GM12865 (cell line): ENCODE results near the gene C11orf54.
"Not testable (repeated sequence)": the region's sequence is repeated elsewhere in the genome, so short reads cannot be mapped to it uniquely, and the experiment has no call there.

ENCODE experiments used
- DNase-seq: peaks from one replicate; pipeline ENCODE4 v3.0.0; 2010; ENCODE audit warnings: low read depth
- H3K4me3 ChIP-seq: 2 replicates; pipeline ENCODE4 v1.5.1; 2011; ENCODE audit warnings: mild to moderate bottlenecking, low read depth, low read length, control low read depth
- TF ChIP-seq, protein P1 (sequence below): IDR thresholded peaks from 2 replicates; pipeline ENCODE4 v1.5.1; 2011; ENCODE audit warnings: low read length, control low read depth, low read depth, inconsistent platforms; ENCODE audit not compliant: insufficient read depth; ENCODE audit errors: missing control alignments

The C11orf54 gene

DNA sequence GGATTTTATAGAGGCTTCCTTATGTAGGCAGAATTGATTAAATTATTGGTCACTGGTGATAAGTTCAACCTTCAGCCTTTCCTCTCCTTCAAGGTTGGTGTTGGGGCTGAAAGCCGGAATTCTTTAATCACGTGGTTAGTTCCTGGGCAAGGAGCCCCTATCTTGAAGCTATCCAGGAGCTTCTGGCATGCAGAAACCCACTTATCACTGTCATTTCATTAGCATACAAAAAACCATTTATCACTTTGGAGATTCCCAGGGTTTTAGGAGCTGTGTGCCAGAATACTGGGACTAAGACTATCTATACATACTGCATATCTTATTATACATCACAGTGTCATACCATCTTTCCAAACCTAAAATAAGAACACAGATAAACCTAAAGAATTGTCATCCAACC lies 24.1 kb downstream of the C11orf54 start:
- H3K4me3 ChIP-seq, result no peak overlapping the region
- TF ChIP-seq, protein P1, sequence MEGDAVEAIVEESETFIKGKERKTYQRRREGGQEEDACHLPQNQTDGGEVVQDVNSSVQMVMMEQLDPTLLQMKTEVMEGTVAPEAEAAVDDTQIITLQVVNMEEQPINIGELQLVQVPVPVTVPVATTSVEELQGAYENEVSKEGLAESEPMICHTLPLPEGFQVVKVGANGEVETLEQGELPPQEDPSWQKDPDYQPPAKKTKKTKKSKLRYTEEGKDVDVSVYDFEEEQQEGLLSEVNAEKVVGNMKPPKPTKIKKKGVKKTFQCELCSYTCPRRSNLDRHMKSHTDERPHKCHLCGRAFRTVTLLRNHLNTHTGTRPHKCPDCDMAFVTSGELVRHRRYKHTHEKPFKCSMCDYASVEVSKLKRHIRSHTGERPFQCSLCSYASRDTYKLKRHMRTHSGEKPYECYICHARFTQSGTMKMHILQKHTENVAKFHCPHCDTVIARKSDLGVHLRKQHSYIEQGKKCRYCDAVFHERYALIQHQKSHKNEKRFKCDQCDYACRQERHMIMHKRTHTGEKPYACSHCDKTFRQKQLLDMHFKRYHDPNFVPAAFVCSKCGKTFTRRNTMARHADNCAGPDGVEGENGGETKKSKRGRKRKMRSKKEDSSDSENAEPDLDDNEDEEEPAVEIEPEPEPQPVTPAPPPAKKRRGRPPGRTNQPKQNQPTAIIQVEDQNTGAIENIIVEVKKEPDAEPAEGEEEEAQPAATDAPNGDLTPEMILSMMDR, result no peak
- no peak for DNase-seq

DNA sequence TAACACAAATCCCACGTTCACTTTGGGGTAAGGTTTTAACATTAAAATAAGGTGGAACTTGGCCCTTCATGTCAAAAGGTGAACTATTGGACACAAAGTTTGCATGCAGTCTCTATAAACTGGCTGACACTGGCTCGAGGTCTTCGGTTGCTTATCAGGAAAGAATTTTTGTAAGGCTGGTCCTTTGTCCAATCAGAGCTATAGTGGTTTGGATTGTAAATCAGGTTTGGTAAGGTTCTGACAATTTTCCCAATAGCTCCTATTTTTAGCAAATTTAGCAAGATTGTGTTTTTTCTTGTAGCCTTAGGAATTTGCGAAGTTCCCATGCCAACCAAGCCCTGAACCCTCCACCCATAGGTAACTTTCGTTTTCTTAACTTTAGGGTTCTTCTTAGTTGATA lies 25.0 kb downstream of the C11orf54 start:
- DNase-seq, result no peak

DNA sequence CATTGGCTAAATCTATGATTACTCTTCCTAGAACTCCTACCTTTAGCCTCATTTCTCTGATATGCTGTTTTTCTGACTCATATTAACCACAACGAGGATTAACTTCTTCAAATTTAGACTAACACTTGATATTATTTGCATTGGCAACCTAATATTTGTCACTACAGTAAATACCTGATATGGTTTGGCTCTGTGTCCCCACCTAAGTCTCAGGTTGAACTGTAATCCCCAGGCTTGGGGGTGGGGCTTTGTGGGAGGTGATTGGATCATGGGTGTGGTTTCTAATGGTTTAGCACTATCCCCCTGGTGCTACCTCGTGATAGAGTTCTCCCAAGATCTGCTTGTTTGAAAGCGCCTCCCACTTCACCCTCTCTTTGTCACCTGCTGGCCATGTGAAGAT lies 25.5 kb downstream of the C11orf54 start:
- DNase-seq, result no peak
- TF ChIP-seq, protein P1, result no peak
- H3K4me3 ChIP-seq, result no peak overlapping the region

More for the DNA sequence above, 25.0 kb downstream of the C11orf54 start:
- H3K4me3 ChIP-seq, result no peak overlapping the region
- TF ChIP-seq, protein P1, result no peak

DNA sequence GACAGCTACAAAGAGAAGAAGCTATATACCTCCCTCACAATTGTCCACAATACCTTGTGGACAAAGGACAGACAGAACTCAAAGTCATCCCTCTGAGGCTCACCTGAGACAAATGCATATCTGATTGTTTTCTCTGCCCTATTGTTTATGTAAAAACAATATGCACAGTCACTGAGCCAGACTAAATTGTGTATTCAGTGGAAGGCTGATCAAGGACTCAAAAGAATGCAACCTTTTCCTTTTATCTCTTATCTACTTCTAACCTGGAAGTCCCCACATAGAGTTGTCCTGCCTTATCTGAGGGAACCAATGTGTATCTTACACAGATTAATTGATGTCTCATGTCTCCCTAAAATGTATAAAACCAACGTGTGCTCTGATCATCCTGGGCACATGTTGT lies 28.7 kb downstream of the C11orf54 start:
- no peak for DNase-seq
- TF ChIP-seq, protein P1, result no peak
- no peak overlapping the region for H3K4me3 ChIP-seq

DNA sequence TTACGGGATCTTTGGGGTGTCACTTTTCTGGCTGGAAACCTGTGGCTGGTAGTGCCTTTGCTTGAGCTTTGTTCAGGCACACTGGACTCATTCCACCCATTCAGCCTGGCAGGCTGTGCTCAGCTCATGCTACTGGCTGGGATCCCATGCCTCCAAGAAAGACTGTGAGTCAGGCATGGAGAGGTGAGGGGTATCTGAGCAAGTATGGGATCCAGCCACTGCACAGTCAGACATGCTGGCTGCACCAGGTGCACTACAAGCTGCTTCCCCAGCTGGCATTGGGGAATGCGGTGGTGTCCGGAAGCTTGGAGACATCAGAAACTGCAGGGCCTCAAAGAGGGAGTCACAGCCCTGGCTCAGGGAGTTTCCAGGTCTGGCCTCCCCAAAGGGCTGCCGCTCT lies 30.7 kb downstream of the C11orf54 start:
- TF ChIP-seq, protein P1, result no peak
- DNase-seq, result no peak
- H3K4me3 ChIP-seq, result no peak overlapping the region

DNA sequence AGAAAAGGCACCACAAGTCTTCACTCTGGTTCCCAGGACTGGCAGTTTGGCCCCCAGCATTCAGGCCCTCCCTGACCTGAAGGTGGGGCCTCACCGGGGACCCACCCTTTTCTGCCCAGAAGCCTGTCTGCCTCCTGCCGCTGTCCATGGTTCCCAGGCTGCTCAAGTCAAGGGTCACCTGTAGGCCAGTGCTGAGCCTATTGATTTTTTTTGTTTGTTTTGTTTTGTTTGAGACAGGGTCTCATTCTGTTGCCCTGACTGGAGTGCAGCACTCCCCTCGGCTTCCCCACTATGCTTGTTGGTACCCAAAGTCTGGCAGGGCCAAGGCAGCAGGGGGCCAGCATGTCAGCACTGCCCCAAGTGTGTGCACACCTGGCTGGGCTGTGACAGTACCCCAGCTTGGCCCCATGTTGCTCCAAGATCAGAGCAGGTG lies 31.6 kb downstream of the C11orf54 start:
- DNase-seq, result no peak
- TF ChIP-seq, protein P1, result no peak
- no peak overlapping the region for H3K4me3 ChIP-seq

DNA sequence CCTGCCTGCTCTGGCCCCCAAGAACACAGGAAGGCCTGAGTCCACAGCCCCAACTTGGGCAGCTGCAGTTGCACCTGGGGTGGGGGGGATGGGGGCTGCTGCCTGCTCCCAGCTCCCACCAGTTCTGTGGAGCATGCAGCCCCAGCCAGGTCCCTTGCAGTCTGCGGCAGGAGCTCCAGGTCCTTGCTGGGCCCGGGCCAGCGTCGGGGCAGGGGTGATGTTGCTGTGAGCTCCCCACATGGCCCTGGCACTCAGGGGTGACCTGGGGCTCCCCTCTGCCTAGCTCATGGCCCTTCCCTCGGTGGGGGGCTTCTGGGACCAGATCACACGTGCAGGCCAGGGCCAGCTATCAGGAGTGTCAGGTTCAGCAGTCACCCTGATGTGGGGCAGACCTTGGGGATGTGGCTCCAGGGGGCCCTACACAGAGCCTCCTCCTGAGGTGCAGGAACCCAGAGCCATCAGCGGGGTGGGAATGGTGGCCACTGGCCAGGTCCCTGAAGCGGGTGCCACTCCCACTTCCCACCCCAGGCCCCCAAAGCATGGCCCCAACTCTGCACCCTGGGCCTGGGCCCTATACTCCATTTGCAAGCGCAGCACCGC lies 32.2 kb downstream of the C11orf54 start:
- no peak overlapping the region for H3K4me3 ChIP-seq
- DNase-seq, result no peak
- TF ChIP-seq, protein P1, result no peak

DNA sequence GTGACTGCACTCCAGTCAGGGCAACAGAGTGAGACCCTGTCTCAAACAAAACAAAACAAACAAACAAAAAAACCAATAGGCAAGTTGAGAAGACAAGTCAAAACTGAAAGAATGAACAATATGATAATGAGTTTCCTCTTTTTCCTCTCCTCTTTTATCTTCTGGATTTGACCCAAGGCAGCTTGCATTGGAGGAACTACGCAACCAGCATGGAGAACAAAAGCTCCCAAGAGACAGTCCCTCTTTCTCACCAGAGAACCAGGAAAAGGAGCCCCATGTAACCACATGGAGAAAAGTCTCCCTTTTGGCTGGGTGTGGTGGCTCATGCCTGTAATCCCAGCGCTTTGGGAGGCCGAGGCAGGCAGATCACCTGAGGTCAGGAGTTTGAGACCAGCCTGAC lies 33.1 kb downstream of the C11orf54 start:
- not testable (repeated sequence) for H3K4me3 ChIP-seq, DNase-seq
